ENCODE results near the gene NOM1.

NOM1 gene

GRCh38 chr7:157004521-157005455 lies 55.3 kb downstream of the NOM1 start:
- no peak for DNase-seq

GRCh38 chr7:157005456-157006204 lies 56.1 kb downstream of the NOM1 start:
- no peak for DNase-seq

DNA sequence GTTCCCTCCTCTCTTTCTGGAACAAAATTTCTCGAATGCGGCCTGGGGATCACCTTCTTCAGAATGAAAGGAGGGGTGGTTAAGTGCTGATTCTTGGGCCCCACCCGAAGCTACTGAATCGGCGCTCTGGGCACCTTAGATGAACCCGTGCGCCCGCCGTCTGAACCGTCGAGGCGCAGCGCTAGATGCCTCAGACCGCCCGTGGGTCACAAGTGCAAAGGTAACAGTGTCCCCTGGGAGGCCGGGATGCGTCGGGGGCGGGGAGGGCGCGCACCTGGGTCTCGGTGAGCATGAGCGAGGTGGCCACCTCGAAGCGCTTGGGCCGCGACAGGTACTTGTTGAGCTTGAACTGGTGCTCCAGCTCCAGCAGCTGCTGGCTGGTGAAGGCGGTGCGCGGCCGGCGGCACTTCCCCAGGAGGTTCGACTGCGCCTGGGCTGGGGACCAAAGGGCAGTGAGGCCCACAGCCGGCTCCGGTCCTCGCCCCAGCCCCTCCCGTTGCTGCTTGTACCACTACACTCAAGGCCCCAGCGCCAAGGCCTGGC lies 56.8 kb downstream of the NOM1 start:
- DNase-seq, result no peak

DNA sequence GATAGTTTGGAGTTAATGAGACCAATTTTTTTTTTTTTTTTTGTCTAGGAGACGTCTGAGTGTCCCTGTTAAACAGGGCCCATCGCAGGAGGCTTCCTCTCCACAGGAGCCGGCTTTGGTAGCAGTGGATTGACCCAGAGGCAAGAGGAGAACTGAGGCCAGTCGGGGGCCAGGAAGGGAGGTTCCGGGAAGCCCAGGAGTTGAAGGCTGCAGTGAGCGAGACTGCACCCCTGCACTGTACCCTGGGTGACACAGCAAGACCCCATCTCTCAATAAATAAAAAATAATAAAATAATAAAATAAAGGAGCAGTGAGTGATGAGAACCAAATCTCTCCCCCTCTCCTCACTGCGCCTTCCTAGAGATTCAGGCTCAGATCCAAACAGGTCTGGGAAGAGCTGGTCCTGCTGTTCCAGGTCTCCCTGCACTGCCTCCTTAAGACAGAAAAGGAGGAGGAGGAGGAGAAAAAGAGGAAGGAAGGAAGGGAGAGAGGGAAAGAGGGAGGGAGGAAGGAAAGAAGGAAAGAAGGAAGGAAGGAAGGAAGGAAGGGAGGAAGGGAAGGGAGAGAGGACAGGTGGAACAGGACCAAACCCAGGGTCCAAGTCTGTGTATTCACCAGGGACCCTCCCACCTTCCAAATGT lies 57.4 kb downstream of the NOM1 start:
- DNase-seq, result no peak

- no peak for DNase-seq
These were observed 58.1 kb downstream of the NOM1 start for GRCh38 chr7:157007470-157008066.

- DNase-seq, result no peak
These were observed 59.0 kb downstream of the NOM1 start for GRCh38 chr7:157008206-157009169.

GRCh38 chr7:157009170-157009777 lies 59.8 kb downstream of the NOM1 start:
- no peak for DNase-seq

DNA sequence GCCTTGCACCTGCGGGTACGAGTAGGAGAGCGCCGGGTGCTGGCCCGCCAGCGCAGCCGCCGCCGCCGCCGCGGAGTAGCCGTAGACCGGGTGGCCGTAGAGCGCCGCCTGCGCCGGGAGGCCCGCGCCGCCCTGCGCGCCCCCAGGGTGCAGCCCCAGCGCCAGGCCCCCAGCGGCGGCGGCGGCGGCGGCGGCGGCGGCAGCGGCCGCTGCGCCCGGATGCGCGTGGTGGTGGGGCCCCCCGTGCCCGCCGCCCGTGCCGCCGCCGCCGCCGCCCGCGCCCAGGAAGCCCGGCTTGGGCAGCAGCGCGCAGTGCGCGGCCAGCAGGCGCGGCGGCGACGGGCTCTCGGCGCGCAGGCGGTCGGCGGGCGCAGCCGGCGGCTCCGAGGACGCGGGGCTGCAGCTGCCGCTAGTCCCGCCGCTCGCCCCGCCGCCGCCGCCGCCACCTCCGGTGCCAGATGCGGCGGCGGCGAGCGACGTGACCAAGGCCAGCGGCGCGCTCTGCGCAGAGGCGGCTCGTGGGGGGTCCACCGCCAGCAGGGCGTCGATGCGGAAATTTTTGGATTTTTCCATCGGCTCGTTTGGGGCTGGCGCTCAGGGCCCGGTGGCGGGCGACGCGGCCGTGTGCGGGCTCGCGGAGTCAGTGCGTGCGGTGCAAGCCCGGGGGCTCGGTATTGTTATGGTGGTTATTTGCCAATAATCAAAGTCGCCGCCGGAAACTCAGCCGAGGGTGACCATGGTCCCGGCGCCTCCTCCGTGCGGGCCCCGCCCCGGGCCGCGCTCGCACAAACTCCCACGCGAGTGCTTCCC lies 60.5 kb downstream of the NOM1 start:
- no peak for DNase-seq

DNA sequence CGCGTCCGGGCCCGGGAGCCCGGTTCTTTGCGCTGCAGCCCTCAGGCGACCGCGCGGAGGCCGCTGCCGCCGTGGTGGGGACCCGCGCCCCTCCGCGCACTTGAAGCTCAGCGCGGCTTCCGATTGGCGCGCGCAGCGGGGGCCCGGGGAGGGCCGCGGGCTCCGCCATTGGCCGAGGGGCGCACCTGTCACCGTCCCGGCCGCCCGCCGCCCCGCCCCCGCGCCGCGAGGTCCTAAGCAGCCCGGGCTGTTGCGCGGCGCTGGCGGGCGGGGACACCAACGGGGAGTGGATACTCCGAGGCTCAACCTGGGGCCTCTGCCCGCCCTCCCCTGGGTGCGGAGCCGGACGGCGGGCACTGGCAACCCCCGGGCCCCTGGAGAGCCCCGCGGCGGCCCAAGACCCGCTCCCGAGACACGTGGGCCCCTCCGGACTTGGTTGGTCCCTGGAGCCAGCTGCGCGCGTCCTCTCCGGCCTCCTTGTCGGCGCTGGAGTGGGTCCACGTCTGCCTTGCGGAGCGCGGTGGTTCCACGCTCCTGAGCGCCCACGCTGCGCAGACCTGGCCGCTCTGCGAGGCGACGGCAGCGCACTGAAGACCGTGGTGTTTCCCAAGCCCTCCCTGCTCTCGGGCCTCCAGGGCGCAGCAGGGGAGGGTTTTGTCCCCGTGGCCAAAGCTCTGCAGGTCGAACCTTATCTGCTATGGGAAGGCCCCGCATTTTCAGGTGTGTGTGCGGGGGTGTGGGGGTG lies 61.2 kb downstream of the NOM1 start, which contains the start of gene MNX1:
TSS of gene MNX1 (minus strand) at position 76 of the 745 bp plus-strand sequence. CDS start 313 bp downstream, outside the sequence.
- DNase-seq, result no peak

DNA sequence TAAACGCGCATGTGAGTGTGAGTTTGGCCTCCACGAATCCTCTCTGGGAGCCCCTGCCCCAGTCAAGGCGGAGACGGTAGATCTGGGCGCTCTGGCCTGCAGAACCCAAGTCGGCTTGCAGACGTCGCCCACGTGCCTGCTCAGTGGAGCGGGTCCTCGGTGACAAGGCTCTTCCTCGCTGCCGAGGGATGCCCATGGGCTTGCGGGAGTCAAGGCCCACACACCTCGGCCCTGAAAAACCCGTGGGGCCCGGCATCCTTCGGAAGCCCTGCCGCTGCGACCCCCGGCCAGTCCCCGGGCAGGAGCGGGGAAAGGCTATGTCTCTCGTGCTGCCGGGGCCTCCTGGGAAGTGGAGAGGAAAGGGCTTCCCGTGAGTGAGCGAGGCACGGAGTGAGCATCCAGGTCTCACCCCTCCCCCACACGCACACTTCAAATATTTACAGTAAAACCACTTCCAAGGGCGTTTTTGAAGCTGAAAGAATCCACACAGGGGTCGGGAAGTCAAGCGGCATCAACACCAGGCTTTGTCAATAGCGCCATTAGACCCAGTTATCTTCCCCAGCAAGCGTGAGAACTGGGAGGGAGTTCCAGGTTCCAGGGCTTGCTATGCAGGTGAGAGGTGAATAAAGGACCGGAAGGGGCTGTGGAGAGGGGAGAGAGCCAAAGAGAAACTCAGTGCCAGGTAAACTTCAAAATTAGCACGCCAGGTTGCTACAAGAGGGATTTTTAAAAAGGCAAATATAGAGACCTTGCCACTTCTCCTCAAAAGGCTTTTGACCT lies 62.0 kb downstream of the NOM1 start:
- DNase-seq, result no peak

- no peak for DNase-seq
These were observed 62.6 kb downstream of the NOM1 start for GRCh38 chr7:157012113-157012547.

DNA sequence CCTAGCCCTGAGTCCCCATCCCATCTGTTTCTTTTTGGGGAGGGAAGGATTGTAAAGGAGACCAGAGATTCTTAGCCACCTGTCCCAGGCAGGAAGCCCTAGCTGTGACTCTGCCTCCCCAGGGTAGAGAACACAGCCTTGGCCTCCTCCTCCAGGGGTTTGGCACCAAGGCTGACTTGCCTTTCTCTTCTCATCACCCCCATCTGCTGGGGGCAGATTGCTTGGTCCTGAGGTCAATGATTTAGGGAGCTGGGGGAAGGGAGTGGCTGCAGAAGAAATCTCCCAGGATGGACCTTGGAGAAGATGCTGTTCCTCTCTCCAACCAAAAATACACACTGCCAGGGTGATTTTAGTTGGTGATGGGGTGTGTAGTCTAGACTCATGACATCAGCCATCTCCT lies 63.6 kb downstream of the NOM1 start:
- DNase-seq, result no peak

DNA sequence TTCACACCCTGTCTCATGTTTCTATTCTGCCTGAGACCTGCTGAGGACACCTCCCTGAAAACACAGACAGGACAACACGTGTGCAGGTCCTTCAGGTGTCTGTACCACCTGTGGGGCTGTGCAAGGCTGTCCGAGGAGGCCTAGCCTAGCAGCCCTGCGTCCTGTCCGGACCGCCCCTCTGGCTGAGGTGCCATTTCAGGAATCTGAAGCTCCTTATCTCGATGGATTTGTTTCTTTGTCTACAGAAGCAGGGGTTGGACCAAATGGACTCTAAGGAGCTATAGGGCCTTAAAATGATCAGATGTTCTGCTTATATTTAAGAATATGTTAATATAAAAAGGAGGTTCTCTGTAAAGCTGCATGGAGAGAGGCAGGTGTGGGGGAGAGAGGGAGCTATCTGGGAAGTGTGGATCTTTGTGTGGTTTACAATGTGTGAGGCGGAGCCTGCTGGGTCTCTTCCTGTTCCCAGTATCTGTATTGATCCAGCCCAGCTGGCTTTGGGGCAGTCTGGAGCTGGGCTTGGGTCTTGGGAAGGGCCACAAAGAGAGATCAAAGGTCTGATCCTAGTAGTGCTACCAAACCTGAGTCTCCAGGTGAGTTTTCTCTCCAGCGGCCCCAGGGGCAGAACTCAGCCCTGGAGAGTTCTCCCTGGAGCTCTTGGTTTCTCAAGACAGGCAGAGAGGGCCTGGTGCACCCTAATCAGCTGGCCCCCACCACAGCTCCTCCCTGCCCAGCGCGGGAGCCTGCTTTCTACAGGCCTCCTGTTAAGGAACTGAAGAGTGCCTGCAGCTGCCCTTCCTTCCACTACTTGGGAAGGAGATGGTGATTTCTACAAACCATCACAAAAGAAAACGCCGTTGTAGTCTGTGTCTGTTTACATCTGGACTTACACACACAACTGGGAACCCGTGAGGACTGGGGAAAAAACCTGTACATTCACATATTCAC lies 64.4 kb downstream of the NOM1 start:
- no peak for DNase-seq

DNA sequence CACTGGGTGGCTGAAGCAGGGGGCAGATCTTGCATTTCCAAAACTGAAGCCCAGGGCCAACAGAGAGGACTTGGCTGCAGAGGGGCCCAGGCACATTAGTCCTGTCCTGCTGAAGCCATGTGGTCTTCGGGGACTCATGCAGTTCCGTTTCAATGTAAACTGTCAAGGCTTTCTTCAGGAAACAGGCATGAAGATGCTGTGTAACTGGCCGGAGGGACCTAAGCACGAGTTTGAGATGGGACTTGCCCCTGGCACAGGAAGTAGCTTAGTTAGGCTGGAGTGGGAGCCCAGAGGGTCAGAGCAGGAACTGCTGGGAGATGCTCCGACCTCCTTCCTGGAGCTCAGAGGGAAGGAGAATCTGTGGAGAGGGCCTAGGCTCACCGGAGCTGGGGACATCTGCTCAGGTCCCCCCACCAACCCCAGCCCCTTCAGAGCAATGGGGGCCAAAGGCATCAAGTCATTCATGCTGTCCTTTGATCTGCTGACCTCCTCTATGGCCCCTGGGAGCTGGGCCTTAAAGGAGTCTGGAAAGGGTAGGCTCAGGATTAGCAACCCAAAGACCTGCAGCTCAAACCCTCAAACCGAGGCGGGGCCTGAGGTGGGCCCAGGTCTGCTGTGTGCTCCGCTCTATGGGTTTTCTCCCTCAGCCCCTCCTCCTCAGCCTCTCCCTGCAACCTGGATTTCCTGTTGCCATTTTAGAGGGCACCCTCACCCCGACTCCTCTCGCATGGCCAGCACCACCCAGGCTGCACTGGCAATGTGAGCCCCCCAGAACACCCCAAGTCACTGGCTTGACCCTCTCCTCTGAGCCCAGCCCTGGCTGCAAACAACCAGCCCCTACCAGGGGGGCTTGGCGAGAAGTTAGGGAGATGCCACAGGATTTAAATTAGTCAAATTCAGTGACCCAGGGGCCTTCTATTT lies 65.4 kb downstream of the NOM1 start:
- DNase-seq, result no peak

DNA sequence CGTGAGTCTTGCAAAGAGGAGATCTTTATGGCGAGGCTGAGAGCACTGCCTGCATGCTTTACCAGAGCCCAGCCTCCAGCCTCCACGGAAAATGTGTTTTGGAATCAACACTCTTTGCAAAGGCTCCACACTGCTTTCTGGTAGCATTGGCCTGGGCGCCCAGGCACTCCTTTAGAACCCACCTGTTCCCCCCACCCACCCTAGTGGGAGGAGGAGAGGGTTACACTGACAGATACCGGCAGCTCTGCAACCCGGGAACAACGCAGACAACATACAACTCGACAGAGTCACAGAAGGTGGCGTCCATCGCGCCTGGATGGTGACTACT lies 66.5 kb downstream of the NOM1 start:
- DNase-seq, result no peak
